Activated CD8-positive, alpha-beta memory T cell treated with anti-CD3 and anti-CD28 coated beads, Interleukin-2, amount 50 U/mL, for 1 hour (primary cell): ENCODE data around the gene KIAA2012.

Experiments used
- DNase-seq: peaks from one replicate; pipeline ENCODE4 v3.0.0-alpha.2; 2020; ENCODE audit errors: extremely low read depth

KIAA2012 gene

DNA sequence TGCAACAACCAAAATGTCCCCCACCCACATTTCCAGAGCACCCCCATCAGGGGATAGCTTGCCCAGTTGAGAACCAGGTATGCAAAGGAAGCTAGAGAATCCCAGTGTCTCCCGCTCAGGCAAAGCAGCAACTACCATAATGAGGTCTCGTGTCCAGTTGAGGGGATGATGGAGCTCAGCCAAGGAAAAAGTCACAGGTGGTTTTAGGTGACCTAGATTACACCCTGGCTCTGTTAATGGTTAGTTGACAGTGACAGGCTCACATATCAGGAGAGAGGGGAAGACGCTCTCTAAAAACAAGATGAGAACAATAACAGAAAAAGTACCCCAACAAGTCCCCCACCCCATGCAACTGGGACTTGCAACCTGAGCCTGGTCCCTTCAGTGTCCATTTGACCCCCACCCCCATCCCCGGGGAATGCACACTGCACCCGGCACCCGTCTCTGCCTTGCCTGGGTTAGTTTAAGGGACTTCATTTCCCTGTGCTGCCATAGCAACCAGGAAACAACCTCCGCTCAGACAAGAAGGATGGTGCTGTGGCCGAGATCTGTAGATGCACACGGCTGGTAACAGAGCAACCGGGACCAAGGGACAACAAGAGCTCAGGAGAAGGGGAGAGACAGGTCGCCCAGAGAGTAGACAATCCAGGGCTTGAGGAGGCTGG, at the start of gene KIAA2012:
Gene KIAA2012, plus strand, starts transcription at position 519 of the 665 bp plus-strand sequence. CDS start 373 bp downstream, outside the sequence.
- no peak for DNase-seq

DNA sequence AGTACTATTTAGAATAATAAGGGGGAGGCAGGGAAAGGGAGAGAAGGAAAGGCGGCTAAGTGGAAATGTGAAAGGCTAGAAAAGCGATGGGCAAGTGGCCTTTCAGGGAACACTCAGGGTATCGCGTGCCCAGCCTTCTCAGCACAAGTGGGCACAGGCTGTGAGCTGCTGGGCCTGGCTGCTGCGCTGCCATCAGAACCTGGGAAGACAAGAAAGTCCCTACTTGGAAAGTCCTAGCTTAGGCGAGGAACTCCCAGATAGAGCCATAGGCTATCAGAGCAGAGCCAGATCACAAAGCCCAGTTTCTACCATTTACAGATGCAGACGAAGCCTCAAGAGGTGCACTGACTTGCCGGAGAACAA, 49.2 kb upstream of the KIAA2012 start:
- no peak for DNase-seq

DNA sequence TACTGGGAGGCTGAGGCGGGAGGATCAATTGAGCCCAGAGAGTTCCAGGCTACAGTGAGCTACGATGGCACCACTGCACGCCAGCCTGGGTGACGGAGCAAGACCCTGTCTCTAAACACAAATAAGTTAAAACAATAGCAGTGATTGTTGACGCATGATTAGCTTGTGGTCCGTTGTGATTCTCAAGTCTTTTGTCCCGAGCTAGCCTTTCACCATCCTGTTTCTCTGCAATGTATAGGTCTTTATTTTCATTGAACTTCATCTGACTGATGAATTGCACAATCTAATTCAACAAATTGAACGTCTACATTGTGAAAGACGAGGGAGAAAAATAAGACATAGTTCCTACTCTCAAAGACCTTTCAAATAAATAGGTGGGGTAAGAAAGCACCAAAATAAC, 48.2 kb upstream of the KIAA2012 start:
- DNase-seq = no peak

- no peak for DNase-seq
Observed at GRCh38 chr2:202025816-202026215, 47.2 kb upstream of the KIAA2012 start.

DNA sequence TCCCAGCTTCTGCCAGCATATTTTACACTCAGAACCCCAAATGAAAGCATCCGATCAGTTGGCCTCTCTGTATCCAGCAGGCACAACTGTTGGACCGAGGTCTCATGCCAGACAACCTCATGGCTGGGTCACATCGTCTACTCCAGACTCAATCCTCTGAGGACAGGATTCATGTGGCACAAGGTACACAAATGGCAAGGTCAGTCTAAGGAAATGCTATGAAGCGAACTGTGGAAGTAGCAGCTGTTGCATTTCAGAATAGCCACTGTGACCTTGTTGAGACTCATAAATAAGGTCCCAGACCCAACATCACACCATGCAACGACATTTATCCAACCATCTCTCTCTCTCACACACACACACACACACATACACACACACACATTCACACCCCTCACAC, 46.5 kb upstream of the KIAA2012 start:
- no peak for DNase-seq

GRCh38 chr2:202030691-202031090, 42.4 kb upstream of the KIAA2012 start:
- DNase-seq = no peak

- DNase-seq = no peak
Observed at GRCh38 chr2:202031246-202031951, 41.7 kb upstream of the KIAA2012 start.

DNA sequence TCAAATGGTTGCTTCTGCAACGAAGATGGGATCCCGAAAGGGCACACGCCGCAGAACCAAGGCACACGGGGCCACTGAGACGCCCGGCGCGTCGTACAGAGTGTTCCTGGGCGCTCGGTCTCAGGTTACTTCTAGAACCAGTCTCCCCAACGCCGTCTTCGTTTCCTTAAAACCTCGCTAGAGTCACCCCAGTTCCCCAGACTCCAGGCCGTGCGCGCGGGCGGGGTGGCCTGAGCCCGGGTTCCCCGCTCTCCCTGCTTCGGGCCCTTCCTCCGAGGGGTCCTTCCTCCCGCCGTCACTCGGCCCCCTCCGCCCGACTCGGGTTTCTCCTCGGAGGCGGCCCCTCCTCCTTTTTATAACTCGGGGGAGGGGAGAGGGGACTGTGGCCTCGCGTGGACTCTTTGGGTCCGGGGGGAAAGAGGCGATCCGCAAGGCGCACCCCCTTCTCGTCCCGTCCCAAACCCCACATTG, 40.2 kb upstream of the KIAA2012 start:
- no peak for DNase-seq

GRCh38 chr2:202033317-202034248, 39.5 kb upstream of the KIAA2012 start, which contains the start of gene FZD7:
Gene FZD7 (plus strand): TSS chr2:202033855. CDS start chr2:202034648, 793 bp downstream.
- DNase-seq = peak; percentile 50

GRCh38 chr2:202034249-202035088, 38.6 kb upstream of the KIAA2012 start:
- DNase-seq = no peak

DNA sequence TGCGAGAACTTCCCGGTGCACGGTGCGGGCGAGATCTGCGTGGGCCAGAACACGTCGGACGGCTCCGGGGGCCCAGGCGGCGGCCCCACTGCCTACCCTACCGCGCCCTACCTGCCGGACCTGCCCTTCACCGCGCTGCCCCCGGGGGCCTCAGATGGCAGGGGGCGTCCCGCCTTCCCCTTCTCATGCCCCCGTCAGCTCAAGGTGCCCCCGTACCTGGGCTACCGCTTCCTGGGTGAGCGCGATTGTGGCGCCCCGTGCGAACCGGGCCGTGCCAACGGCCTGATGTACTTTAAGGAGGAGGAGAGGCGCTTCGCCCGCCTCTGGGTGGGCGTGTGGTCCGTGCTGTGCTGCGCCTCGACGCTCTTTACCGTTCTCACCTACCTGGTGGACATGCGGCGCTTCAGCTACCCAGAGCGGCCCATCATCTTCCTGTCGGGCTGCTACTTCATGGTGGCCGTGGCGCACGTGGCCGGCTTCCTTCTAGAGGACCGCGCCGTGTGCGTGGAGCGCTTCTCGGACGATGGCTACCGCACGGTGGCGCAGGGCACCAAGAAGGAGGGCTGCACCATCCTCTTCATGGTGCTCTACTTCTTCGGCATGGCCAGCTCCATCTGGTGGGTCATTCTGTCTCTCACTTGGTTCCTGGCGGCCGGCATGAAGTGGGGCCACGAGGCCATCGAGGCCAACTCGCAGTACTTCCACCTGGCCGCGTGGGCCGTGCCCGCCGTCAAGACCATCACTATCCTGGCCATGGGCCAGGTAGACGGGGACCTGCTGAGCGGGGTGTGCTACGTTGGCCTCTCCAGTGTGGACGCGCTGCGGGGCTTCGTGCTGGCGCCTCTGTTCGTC, 37.7 kb upstream of the KIAA2012 start:
- no peak for DNase-seq

GRCh38 chr2:202035941-202036372, 37.1 kb upstream of the KIAA2012 start:
- no peak for DNase-seq

DNA sequence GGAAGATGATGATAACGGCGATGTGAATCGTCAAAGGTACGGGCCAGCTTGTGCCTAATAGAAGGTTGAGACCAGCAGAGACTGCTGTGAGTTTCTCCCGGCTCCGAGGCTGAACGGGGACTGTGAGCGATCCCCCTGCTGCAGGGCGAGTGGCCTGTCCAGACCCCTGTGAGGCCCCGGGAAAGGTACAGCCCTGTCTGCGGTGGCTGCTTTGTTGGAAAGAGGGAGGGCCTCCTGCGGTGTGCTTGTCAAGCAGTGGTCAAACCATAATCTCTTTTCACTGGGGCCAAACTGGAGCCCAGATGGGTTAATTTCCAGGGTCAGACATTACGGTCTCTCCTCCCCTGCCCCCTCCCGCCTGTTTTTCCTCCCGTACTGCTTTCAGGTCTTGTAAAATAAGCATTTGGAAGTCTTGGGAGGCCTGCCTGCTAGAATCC, 36.4 kb upstream of the KIAA2012 start:
- DNase-seq = no peak

GRCh38 chr2:202037086-202037485, 36.0 kb upstream of the KIAA2012 start:
- DNase-seq = no peak

- no peak for DNase-seq
Observed at GRCh38 chr2:202038471-202039277, 34.4 kb upstream of the KIAA2012 start.

DNA sequence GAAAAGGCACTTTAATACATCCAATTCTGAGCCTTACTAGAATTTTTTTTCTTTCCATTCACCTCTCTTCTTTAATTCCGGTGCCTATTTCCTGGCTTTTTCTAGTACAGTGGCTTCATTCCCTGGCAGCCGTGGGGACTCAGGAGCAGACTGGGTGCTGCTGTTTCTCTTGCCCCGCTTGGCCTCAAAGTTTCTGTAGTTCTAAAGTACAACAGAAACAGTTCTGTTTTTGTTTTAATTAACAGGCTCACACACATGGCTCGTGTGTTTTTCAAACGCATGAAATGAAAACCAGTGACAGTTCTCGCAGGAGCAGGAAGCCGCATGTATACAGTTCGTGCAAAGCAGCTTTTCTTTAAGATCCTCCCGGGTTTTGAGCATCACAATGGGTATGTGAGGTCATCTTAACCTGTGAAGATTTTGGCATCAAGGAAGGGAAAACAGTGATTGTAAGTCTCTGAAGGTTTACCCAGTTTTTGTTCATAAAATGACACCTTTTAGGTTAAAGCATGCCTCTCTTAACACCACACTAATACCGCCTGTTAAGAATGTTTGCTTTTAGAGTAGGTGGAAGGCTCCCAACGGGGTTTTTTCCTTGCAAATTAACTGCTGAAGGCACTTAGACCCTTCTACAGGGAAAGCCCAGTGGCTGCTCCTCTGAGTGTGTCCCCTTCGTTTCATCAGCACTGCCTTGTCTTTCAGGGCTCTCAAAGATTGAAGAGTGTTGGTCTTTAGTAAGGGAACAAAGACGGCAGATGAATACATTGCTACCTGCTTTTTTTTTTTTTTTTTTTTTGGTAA, 33.6 kb upstream of the KIAA2012 start:
- DNase-seq = no peak

DNA sequence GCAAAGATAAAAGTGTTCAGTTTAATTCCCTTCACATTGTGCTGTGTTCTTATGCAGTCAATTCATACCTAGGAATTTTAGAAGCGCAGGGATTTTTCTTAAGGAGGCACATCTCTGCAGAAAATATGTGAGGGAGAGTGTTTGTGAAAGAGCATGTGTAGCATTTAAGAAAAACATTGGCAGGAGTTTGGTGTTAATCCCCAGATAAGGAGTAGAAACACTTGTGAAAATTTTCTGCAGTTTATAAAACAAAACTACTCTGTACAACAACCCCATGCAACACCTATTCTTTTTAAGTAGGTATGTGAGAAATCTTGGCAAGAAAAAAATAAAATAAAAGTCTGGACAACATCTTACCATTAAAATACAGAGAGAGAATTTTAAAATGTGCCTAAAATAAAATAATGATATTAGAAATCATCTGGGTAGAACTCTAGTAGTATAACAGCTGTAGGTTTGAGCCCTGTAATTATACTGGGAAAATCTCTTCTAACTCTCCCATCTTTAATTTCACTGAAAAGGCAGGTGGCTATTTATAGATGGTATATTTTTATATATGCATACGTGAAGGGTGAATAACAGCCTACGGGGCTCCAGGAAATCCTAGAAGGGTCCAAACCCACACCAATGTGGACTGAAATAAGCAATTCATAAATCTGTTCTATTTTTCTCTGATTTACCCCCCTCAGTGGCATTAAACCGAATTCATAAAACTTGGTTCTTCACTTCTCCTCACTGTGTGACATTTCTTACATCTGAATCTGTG, 32.8 kb upstream of the KIAA2012 start:
- DNase-seq = no peak

DNA sequence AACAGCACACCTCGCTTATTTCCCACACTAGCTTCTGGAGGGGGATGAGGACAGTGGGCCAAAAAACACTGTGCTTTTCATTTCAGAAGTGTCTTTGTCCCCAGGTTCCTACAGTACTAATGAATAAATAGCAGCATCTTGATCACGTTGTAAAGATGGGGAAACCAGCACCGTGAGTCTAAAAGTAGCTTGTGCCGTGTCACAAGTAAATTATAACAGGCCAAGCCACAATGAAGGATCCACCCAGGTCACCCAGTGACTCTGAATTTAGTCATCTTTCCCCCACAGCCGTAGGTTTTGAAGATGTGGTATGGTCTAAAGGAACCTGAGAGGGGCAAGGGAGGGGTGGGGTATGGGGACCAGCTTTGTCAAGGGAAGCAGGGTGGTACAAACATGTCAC, 30.6 kb upstream of the KIAA2012 start:
- no peak for DNase-seq
